Activated CD4-positive, alpha-beta T cell treated with anti-CD3 and anti-CD28 coated beads, Interleukin-10, Interleukin-2, amounts not matched to agents 100 ng/mL and 50 ng/mL, durations not matched to agents 16 hours and 8 hours (primary cell): Measurements from ENCODE around the gene RYR2.
A peak's percentile ranks its signal among the peaks of the same experiment; 100 is the strongest.
"Not testable (repeated sequence)": the region's sequence is repeated elsewhere in the genome, so short reads cannot be mapped to it uniquely, and the experiment has no call there.

Experiments used
- DNase-seq: peaks from one replicate; pipeline ENCODE4 v3.0.0-alpha.2; 2020

RYR2 gene

DNA sequence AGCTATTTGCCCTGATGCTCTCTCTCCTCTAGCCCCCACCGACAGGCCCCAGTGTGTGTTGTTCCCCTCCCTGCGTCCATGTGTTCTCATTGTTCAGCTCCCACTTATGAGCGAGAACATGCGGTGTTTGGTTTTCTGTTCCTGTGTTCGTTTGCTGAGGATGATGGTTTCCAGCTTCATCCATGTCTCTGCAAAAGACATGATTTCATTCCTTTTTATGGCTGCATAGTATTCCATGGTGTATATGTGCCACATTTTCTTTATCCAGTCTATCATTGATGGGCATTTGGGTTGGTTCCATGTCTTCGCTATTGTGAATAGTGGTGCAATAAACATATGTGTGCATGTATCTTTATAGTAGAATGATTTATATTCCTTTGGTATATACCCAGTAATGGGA lies 110.0 kb downstream of the RYR2 start:
- not testable (repeated sequence) for DNase-seq

DNA sequence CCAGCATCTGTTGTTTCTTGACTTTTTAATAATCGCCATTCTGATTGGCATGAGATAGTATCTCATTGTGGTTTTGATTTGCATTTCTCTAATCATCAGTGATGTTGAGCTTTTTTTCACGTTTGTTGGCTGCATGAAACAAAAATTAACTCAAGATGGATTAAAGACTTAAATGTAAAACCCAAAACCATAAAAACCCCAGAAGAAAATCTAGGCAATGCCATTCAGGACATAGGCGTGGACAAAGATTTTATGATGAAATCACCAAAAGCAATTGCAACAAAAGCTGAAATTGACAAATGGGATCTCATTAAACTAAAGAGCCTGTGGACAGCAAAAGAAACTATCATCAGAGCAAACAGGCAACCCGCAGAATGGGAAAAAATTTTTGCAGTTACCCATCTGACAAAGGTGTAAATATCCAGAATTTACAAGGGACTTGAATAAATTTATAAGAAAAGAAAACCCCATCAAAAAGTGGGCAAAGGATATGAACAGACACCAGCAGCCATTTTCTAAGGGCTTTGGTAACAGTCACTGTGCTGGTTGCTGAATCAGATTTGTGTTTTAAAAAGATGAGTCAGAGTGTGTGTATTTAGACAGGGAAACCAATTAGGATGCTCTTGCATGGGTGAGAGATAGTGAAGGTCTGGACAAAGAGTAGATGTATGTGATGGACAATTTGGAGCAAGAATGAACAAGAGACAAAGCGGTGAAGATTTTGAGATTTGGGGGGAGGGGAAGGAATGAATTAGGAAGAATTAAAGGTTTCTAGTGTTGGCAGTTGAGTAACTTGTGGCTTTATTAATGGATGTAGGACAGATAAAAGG lies 110.7 kb downstream of the RYR2 start:
- DNase-seq = no peak

DNA sequence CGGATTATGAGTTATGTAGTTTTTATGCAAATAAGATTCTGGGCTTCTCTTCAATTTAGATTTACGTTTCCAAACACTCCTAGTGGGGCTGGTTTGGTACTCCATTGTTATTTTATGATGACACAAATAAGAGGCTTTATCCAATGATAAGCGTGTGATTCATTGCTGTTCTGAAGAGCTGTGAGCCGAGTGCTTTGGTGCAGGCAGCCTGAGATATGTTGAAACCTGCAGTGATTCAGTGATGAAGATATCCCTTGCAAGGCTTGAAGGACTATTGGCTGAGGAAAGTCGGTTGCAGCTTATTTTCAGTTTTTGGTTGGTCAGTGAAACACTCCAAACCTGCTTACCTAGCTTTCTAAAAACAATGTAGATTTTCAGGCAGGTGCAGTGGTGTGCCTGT lies 112.2 kb downstream of the RYR2 start:
- no peak for DNase-seq

DNA sequence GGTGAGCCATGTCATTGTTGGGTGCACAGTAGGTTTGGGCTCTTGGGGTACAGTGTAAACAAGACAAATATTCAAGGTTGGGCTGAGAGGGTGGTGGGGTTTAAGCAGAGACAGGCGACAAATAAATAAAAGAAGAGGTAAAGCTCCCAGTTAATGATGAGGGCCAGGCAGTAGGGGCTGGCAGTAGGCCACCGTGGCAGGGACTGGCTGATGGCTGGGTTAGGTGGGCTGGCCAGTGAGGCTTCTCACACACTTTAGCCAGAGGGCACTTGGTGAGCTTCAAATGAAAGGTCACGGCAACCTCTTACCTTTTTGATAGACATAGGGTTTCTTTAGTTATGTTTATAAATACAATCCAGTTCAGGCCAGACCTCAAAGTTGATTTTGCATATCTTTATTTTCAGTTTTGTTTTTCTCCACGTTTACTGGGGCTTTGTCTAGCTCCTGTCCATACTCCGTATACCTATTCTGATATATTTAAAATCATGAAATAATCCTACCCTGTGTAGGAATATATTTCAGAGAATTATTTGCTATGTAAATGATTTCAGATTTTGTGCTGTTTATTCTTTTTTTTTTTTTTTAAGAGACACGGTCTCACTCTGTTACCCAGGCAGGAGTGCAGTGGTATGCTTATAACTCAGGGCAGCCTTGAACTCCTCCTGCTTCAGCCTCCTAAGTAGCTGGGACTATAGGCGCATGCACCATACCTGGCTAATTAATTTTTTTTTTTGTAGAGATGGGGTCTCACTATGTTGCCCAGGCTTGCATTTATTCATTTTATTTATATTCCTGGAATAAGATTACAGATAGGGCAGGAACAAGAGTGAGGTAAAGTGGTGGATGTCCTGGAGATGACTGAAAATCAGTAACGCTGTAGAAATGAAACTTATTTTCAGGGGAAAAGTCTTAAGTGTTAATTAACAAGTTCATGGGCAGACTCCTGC lies 122.7 kb downstream of the RYR2 start:
- DNase-seq = no peak

DNA sequence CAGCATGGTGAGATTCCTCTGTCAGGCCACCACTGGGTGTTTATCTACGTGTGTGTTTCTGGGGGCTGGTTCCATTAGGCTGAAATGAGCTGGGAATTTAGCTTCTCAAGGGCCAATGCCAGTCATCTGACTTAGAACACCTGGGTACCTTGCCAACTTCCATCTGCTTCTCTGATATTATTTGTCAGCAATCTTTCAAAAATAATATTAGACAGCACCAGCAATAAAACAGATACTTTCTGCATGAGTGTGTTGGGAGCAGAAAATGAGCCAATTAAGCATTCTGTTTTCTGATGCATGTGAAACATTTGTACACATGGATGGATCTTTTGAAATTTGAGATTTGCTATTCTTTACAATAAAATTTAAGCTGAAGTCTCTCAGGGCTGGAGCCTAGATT lies 124.1 kb downstream of the RYR2 start:
- no peak for DNase-seq

DNA sequence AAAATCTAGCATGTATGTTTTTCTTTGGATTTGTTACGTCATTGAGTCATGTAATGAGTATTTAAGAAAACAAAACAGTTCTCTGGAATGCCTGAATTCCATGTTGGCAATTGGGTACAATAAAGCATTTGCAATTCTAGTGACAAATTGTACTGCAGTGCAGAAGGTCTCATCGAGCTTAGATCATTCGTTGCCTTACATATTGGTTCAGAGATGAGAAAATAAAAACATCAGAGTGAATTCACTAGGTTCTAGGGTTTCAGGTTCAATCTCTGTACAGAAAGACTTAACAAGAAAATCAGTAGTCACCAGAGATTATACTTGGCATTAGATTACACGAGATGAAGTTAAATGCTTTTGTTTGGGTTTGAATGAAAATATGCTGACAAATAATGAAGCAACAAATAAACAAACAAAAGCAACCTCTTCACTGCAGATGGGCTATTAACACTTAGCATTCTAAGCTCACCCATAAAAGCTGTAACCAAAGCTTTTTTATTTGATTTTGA lies 124.7 kb downstream of the RYR2 start:
- DNase-seq = no peak

DNA sequence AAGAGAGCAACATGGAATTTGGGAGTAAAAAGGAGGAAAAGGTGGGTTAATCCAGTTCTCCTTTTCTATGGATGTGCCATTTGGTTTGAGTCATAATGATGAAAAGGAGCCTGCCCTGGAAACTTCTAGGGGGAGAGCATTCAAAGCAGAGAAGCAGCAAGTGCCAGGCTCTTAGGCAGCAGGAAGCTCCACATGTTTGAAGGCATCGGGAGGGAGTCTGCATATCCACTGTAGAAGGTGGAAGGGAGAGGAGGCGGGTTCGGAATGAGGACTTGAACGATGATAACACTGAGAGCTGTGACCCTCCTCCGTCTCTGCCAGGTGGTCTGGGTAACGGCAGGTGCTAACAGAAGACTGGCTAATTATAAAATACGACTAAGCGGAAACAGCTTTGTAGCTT lies 128.2 kb downstream of the RYR2 start:
- no peak for DNase-seq

DNA sequence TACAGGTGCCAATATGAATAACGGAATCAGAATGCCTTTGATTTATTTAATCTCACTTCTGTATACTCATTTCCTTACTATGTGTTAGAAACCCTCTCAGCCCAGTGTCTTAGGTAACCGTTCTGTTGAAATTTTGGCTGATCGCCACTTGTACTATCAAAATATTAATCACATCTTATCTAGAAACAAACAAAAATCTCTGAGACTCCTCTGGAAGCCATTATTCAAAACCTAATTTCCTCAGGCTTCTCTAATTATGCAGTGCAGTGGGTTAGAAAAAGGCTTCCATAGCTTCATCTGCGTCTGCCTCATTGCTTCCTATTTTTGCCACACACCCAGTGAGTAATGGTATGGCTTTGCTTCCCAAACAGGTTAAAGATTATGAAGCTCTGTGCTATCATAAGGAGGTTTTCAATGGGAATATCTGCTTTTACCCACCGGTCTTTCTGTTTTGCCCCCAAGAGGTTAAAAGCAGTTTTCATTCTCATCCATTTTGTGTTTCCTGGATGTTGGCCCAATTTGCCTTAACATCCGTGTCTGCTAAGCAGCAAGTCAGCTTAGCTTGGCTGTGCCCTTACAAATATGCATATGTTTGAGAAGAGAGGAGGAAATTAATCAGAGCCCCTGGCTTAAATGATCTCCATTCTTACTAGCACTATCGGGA lies 129.6 kb downstream of the RYR2 start:
- DNase-seq = no peak

DNA sequence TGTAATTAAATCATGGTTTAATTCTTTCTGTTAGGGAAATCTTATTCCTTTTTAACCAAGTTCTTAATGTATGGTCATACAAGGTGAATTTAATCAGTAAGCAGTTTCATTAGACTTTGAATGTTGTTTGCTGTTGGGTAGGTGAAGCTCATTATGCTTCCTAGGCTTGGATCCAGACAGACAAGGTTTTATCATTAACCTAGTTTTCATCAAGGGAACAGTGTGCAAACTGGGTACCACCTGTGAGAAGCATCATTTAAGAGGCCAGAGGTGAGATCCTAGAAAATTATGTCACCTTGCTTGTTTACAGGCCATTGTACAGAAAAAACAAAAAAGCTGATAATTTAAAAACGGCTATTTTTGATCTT lies 130.1 kb downstream of the RYR2 start:
- no peak for DNase-seq

DNA sequence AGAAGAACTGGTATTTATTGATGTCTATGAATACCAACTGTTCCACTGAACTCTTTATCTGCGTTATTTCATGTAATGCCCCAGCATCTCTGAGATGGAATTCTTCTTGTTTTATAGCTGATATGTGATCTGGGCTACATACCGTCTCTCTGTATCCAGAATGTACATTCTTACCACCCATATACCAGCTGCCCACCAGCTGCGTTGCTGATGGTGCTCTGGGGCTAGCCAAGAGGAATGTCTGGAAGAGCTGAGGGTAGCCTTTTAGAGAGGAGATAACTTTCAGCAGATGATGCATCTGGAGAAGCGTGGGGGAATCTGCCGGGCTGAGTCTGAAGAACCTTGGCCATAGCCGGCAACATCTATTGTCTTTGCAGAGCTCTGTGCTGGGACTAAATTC lies 137.5 kb downstream of the RYR2 start:
- no peak for DNase-seq

DNA sequence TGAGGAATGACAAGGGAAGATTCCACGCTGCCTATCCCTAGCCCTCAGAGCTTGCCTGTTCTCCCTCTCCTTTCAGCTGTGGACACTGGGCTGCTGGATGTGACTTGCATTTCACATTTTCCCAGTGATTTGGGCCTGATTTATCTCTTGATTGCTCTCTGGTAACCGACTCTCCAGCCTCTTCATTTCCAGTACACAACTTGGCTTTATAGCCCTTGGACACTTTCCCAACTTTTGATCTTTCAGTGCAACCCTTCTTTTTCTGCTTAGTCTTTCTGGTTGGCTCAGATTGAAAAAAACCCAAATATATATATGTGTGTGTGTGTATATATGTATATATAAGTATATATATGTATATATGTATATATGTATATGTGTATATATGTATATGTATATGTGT lies 138.3 kb downstream of the RYR2 start:
- no peak for DNase-seq

DNA sequence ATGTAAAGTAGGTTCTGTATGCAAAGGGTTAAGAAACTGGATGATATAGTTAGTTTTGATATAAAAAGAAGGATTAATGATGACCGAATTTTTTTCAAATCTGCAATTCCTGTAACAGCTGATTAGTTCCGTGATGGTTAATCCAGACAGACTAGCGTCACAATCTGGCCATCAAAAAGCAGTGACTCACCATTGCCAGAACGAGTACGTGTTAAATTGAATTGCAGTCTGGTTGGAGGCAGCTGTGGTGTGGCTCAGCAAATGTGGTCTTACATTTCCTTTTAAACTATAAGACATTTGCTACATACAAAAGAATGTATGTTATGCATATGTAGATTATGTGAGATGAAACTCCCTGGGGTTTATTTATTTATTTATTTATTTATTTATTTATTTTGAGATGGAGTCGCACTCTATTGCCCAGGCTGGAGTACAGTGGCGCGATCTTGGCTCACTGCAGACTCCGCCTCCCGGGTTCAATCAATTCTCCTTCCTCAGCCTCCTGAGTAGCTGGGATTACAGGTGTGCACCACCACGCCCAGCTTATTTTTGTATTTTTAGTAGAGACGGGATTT lies 139.8 kb downstream of the RYR2 start:
- DNase-seq = no peak

DNA sequence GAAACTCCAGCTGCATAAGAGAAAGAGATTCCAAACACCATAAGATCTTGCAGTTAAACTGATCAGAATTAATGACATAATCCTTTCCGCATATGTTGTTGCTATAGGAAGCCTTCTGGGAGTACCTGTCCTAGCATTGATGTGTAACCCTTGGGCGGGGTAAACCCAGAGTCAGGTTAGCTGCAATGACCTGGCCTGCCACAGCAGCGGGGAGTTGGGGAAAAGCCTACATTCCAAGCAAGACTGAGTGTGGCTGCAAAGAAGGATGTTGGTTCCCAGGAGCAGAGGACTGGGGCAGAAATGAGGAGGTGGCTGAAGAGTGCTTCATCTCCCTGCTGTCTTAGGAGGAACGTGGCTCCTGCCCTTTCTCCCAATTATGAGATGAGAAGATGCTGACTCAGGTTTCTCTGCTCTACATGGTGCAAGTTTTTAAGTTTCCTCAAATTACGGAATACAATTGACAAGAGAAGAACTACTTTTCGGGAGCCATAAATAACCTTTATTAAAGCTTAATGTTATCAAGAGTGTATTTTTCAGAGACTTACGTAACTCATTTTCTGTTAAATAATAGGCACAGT lies 142.1 kb downstream of the RYR2 start:
- no peak for DNase-seq

DNA sequence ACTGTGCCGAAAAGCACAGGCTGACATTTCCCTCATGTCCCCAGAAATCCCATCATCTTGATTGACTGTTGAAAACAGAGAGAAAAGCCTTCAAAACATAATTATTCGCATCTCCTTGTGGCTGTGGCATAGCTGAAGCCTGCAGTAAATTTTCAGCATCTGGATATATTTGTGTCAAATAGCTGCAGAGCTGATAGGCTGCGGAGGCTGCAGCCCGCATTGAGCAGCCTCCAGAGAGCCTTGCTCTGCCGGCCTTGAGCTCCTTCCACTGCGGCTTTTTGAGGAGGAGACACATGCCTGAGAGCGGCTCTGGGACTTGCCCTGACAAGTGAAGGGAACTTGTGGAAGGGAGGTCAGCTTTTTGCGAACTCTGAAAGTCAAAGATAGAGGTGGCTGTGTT lies 144.7 kb downstream of the RYR2 start:
- no peak for DNase-seq

DNA sequence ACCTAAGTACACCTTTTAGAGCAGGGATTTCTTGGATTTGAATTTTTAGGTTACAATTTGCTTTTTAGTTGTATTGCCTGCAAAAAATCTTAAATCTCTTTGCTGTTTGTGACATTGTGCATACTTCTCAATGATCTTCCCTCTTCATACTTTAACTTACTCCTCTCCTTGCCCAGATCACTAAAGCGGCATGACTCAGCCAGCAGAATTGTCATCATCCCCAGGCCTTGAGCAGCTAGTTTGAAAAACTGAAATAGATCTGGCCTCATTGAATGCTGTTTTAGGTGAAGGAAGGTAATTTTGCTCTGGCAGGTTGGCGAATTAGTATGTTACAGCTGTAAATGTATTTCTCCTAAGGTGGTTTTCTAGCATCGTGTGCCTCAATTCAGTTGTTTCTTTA lies 145.9 kb downstream of the RYR2 start:
- no peak for DNase-seq

DNA sequence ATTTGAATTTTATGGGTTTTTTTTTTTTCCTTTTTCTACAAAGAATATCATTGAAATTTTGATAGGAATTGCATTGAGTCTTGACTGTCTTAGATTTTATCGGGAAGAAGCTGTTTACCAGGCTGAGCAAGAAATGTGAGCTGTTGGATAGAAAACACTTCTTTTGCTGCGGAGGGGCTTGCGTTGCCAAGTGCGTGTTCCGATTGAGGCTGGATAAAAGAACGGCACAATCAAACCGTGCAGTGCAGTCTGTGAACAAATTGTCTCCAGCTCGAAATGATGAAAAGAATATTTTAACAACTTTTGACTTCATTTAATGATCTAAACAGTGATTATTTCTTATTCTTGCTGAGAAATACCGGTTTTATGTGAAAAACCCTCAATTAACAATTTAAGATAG lies 149.4 kb downstream of the RYR2 start:
- DNase-seq = no peak

DNA sequence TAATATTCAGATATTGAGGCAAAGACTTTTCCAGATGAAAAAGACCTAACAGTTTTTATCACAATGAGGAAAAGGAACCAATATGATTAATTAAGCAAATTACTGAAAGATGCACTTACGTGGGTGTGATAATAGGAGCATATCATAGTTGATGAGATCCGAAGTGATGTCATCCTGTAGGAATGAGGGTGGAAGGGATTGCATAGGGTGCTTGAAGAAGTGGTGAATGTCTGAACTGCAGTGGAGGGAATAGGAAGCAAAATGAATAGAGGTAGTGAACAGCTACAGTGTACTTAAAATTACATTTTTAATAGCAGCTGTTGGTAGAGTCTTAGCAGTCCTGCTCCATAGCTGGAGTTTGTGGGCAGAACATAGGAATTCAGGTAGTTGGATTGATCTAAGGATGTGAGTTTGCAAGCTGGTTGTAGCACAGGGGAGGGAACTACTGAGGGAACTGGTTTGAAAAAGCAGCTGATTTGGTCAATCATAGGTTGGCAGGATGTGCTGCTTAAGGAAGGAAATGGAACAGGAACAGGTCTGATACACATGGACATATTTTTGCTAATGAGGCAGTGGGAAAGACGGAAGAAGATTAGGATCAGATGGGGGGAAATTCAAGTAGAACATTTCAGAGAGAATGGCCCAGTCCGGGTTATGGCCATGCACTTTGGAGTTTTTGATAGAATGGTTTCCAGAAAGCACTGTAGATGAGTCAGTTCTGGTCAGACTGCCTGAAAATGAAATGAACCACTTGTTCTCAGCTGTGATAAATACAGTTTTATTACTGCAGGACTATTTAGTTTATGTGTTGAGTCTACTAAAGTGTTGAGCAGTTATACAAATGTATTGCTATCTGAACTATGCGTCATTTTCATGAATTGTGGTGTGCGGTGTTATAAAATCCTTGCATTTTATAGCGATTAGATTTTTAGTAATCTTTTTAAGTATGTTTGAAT lies 155.8 kb downstream of the RYR2 start:
- no peak for DNase-seq

DNA sequence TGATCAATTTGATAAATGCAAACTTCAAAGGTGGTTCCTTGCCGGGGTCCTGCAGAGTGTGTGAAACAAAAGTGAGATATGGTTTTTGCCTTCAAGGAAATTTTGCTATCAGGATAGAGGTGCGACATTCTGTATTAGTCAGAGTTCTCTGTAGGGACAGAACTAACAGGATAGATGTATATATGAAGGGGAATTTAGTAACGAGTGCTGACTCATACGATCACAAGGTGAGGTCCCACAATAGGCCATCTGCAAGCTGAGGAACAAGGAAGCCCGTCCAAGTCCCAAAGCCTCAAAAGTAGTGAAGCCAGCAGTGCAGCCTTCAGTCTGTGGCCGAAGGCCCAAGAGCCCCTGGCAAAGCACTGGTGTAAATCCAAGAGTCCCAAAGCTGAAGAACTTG lies 157.0 kb downstream of the RYR2 start:
- peak; percentile 32 for DNase-seq

DNA sequence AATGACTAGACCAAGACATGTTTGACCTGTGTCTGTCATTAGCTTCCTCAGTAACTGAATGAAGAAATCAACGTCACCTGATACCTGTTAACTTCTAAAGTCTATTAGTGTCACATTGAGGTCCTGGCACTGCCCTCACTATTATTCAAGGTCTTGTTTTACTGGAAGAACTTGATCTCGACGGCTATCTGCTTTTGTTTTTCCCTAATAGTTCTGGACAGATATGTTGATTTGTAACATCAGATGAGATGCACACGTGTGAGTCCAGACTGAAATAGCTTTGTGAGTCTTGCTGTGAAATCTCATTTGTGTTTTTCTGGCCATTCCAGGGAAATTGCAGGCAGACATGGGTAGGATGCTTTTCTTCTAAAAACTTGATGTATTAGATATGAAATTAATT lies 159.2 kb downstream of the RYR2 start:
- no peak for DNase-seq

DNA sequence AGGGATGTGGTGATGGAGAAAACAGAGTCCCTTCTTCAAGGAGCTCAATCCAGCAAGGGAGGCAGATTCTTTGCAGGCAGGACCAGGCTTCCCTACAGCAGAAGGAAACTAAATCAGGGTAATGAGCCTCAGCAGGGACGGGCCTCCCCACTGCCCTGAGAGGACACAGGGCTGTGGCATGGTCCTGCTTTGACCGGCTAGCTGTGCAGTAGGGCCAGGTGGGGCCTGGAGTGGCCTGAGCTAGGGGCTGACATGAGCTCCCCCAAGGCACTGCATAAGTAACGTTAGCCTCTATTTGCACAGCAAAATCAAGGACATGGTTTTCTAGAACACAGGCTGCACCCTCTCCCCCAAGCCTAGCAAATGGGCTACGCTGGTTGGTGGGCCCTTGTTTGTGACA lies 162.9 kb downstream of the RYR2 start:
- no peak for DNase-seq

DNA sequence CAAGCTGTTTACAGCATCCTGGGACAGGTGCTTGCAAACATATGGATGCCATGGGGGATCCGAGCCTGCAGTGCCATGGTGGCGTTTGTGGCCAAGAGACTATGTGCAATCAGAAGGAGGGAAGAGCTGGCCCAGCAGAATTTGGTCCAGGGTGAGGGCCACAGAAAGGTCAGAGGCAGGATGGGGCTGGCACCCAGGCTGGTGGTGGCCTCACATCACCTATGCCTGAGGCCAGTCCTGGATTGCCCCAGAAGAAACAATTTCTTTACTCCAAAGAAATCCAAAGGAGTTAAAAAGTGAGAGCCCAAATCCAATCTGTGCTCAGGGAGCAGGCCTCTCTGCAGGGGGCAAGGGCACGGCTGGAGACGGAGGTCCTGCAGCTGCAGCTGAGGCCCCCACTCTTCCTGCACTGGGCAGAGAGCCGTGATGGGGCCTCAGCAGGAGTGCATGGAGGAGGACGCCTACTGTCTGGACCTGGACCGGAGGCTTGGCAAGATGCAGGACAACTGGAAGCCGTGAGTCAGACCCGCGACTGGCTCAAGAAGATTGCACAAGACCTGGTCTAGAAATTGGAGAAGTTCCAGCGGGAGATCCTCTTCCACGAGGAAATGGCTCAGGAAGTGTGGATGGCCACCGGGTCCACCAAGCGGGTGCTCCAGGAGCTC lies 163.5 kb downstream of the RYR2 start:
- DNase-seq = no peak
